Measurements from ENCODE around the gene PPARA.

DNA sequence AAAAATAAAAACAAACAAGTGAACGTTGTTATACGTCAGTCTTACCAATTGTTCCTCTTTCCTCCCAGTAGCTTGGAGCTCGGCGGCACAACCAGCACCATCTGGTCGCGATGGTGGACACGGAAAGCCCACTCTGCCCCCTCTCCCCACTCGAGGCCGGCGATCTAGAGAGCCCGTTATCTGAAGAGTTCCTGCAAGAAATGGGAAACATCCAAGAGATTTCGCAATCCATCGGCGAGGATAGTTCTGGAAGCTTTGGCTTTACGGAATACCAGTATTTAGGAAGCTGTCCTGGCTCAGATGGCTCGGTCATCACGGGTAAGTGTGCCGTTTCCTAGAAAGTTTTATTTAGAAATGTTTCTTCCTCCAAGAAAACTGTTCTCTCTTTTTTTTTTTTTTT is 47.9 kb downstream of the PPARA start:
- TF ChIP-seq, protein P1, sequence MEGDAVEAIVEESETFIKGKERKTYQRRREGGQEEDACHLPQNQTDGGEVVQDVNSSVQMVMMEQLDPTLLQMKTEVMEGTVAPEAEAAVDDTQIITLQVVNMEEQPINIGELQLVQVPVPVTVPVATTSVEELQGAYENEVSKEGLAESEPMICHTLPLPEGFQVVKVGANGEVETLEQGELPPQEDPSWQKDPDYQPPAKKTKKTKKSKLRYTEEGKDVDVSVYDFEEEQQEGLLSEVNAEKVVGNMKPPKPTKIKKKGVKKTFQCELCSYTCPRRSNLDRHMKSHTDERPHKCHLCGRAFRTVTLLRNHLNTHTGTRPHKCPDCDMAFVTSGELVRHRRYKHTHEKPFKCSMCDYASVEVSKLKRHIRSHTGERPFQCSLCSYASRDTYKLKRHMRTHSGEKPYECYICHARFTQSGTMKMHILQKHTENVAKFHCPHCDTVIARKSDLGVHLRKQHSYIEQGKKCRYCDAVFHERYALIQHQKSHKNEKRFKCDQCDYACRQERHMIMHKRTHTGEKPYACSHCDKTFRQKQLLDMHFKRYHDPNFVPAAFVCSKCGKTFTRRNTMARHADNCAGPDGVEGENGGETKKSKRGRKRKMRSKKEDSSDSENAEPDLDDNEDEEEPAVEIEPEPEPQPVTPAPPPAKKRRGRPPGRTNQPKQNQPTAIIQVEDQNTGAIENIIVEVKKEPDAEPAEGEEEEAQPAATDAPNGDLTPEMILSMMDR (conservative IDR thresholded peaks at IDR 0.05; ENCODE audit: low read depth in 2 of 2), result no peak
- TF ChIP-seq POLR2AphosphoS5 (IDR thresholded peaks at IDR 0.05; ENCODE audit: low read depth) (no peak), CREB1 (CRISPR knock-in tag; IDR thresholded peaks at IDR 0.05; ENCODE audit: low read depth) (no peak), EZH2 (IDR thresholded peaks at IDR 0.05; ENCODE audit: low read depth, unreplicated experiment) (no peak), ZNF331 (CRISPR knock-in tag; IDR thresholded peaks at IDR 0.05; ENCODE audit: low read depth) (no peak), EZH2phosphoT487 (IDR thresholded peaks at IDR 0.05; ENCODE audit: unreplicated experiment) (no peak), JUNB (IDR thresholded peaks at IDR 0.05; ENCODE audit: unreplicated experiment) (no peak)
- TF ChIP-seq, protein P2, sequence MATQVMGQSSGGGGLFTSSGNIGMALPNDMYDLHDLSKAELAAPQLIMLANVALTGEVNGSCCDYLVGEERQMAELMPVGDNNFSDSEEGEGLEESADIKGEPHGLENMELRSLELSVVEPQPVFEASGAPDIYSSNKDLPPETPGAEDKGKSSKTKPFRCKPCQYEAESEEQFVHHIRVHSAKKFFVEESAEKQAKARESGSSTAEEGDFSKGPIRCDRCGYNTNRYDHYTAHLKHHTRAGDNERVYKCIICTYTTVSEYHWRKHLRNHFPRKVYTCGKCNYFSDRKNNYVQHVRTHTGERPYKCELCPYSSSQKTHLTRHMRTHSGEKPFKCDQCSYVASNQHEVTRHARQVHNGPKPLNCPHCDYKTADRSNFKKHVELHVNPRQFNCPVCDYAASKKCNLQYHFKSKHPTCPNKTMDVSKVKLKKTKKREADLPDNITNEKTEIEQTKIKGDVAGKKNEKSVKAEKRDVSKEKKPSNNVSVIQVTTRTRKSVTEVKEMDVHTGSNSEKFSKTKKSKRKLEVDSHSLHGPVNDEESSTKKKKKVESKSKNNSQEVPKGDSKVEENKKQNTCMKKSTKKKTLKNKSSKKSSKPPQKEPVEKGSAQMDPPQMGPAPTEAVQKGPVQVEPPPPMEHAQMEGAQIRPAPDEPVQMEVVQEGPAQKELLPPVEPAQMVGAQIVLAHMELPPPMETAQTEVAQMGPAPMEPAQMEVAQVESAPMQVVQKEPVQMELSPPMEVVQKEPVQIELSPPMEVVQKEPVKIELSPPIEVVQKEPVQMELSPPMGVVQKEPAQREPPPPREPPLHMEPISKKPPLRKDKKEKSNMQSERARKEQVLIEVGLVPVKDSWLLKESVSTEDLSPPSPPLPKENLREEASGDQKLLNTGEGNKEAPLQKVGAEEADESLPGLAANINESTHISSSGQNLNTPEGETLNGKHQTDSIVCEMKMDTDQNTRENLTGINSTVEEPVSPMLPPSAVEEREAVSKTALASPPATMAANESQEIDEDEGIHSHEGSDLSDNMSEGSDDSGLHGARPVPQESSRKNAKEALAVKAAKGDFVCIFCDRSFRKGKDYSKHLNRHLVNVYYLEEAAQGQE (IDR thresholded peaks at IDR 0.05; ENCODE audit: unreplicated experiment), result no peak
- TF ChIP-seq, protein P3, sequence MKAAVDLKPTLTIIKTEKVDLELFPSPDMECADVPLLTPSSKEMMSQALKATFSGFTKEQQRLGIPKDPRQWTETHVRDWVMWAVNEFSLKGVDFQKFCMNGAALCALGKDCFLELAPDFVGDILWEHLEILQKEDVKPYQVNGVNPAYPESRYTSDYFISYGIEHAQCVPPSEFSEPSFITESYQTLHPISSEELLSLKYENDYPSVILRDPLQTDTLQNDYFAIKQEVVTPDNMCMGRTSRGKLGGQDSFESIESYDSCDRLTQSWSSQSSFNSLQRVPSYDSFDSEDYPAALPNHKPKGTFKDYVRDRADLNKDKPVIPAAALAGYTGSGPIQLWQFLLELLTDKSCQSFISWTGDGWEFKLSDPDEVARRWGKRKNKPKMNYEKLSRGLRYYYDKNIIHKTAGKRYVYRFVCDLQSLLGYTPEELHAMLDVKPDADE (IDR thresholded peaks at IDR 0.05), result no peak
- TF ChIP-seq, protein P4, sequence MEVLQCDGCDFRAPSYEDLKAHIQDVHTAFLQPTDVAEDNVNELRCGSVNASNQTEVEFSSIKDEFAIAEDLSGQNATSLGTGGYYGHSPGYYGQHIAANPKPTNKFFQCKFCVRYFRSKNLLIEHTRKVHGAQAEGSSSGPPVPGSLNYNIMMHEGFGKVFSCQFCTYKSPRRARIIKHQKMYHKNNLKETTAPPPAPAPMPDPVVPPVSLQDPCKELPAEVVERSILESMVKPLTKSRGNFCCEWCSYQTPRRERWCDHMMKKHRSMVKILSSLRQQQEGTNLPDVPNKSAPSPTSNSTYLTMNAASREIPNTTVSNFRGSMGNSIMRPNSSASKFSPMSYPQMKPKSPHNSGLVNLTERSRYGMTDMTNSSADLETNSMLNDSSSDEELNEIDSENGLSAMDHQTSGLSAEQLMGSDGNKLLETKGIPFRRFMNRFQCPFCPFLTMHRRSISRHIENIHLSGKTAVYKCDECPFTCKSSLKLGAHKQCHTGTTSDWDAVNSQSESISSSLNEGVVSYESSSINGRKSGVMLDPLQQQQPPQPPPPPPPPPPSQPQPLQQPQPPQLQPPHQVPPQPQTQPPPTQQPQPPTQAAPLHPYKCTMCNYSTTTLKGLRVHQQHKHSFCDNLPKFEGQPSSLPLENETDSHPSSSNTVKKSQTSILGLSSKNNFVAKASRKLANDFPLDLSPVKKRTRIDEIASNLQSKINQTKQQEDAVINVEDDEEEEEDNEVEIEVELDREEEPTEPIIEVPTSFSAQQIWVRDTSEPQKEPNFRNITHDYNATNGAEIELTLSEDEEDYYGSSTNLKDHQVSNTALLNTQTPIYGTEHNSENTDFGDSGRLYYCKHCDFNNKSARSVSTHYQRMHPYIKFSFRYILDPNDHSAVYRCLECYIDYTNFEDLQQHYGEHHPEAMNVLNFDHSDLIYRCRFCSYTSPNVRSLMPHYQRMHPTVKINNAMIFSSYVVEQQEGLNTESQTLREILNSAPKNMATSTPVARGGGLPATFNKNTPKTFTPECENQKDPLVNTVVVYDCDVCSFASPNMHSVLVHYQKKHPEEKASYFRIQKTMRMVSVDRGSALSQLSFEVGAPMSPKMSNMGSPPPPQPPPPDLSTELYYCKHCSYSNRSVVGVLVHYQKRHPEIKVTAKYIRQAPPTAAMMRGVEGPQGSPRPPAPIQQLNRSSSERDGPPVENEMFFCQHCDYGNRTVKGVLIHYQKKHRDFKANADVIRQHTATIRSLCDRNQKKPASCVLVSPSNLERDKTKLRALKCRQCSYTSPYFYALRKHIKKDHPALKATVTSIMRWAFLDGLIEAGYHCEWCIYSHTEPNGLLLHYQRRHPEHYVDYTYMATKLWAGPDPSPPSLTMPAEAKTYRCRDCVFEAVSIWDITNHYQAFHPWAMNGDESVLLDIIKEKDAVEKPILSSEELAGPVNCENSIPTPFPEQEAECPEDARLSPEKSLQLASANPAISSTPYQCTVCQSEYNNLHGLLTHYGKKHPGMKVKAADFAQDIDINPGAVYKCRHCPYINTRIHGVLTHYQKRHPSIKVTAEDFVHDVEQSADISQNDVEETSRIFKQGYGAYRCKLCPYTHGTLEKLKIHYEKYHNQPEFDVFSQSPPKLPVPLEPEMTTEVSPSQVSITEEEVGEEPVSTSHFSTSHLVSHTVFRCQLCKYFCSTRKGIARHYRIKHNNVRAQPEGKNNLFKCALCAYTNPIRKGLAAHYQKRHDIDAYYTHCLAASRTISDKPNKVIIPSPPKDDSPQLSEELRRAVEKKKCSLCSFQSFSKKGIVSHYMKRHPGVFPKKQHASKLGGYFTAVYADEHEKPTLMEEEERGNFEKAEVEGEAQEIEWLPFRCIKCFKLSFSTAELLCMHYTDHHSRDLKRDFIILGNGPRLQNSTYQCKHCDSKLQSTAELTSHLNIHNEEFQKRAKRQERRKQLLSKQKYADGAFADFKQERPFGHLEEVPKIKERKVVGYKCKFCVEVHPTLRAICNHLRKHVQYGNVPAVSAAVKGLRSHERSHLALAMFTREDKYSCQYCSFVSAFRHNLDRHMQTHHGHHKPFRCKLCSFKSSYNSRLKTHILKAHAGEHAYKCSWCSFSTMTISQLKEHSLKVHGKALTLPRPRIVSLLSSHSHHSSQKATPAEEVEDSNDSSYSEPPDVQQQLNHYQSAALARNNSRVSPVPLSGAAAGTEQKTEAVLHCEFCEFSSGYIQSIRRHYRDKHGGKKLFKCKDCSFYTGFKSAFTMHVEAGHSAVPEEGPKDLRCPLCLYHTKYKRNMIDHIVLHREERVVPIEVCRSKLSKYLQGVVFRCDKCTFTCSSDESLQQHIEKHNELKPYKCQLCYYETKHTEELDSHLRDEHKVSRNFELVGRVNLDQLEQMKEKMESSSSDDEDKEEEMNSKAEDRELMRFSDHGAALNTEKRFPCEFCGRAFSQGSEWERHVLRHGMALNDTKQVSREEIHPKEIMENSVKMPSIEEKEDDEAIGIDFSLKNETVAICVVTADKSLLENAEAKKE (CRISPR knock-in tag; IDR thresholded peaks at IDR 0.05), result no peak

Data from GM23338 (cell line).